ENCODE results near the gene OPALIN. TPM values are rescaled to one million over a fixed set of nuclear protein-coding genes. Genes with fewer than 3 reads are reported as not detected.

Gene OPALIN, protein sequence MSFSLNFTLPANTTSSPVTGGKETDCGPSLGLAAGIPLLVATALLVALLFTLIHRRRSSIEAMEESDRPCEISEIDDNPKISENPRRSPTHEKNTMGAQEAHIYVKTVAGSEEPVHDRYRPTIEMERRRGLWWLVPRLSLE
- total RNA-seq, result not detected

DNA sequence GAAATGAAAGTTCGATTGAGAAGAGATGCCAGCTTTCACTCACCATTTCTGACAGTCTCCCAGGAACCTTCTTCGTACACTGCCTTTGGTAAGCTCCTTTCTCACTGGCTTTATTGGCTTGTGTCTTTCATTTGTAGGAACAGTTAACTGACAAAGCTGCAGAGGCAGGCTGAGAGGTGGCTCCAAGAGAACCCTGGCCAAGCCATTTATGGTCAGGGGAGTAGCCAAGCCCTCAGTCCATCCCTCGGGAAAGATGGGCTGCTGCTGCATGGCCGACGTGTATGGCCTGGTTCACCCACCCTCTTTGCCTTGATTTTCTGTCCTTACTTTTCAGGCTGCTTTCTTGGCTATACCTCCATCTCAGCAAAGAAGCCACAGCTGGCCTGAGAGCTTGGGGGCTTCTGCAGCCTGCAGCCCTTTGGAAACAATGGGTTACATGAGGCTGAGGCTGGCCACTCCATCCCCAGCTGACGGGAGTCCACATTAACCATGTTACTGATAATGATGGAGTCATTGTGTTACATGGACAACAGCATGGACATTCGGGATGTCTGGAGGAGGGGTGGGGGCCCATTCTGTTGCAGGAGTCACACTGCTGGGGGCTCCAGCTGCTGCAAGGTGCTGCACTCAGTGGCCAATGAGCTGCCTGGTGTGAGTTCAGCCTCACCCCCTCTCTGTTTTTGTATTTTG, at the start of gene OPALIN:
Gene OPALIN (minus strand): TSS at position 152 of the 690 bp plus-strand sequence. CDS start 106 bp downstream, at position 46.

DNA sequence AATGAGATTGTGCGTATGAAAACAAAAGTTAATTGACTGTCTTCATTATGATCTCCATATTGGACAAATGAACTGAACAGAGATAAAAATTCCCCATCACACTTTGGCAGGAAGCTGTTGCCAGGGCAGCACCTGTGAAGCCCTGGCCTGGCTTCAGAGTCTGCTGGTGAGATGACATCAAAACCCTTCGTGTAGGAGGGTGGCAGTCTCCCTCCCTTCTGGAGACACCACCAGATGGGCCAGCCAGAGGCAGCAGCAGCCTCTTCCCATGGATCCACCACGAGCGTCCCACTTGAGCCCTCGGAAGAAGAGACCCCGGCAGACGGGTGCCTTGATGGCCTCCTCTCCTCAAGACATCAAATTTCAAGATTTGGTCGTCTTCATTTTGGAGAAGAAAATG, 54.6 kb downstream of the OPALIN start, which contains the start of gene DNTT:
Gene DNTT (plus strand): TSS at position 205 of the 400 bp plus-strand sequence. CDS start 64 bp downstream, at position 269.

Other genes with a start within 250 kb of the OPALIN start
- gene ZNF518A, start 228.7 kb downstream of the OPALIN start, total RNA-seq, result 10 to 100 TPM; 18.3 to 18.7 TPM
- gene BLNK, start 87.4 kb downstream of the OPALIN start, total RNA-seq, result not detected
- not detected for gene DNTT, start 54.6 kb downstream of the OPALIN start, total RNA-seq
- not detected for gene TLL2, start 154.9 kb upstream of the OPALIN start, total RNA-seq
- gene TM9SF3, start 228.0 kb upstream of the OPALIN start, total RNA-seq, result 10 to 100 TPM; 85.0 to 87.0 TPM

Measured in activated naive CD4-positive, alpha-beta T cell treated with anti-CD3 and anti-CD28 coated beads, Interleukin-2, amount 10 ng/mL, durations not matched to agents 5 hours and 36 hours (primary cell).